GM19324 (cell line): ENCODE results near the gene SIRPB1.
"Not testable (repeated sequence)": the region's sequence is repeated elsewhere in the genome, so short reads cannot be mapped to it uniquely, and the experiment has no call there.

Experiments
- ATAC-seq: cut with Tn5 transposase; IDR thresholded peaks from one replicate; pipeline ENCODE4 v1.9.1; 2021; ENCODE audit warnings: mild to moderate bottlenecking, moderate library complexity; ENCODE audit not compliant: unreplicated experiment, low FRiP score

Gene SIRPB1

DNA sequence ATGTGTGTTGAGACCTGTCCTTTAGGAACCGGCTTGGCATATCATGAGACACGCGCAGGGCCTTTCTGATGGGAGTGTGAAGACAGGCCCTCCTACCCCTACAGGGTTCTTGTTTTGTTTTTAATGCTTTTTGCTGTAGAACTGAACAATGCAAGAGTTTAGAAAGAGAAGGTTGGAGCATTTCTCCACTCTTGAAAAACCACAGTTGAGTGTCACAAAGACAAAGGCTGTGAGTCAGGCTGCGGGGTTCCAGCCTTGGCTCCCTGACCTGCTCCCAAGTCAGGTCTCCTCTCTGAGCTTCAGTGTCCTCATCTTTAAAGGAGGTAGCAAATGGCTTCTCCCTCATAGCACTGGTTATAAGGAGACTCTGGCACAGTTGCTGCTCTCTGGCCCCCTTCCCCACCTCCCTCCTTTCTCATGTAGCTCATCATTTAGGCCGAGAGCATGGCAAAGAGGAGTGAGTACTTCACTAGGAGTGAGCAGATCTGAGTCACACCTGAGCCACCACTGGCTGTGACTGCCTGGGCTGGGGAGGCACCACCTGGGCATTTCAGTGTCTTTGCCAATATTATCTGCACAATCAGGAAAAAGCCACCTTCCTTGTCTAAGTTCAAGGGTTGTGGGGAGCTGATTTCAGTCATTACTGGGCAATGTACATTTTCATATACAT is 11.0 kb downstream of the SIRPB1 start:
- not testable (repeated sequence) for ATAC-seq

DNA sequence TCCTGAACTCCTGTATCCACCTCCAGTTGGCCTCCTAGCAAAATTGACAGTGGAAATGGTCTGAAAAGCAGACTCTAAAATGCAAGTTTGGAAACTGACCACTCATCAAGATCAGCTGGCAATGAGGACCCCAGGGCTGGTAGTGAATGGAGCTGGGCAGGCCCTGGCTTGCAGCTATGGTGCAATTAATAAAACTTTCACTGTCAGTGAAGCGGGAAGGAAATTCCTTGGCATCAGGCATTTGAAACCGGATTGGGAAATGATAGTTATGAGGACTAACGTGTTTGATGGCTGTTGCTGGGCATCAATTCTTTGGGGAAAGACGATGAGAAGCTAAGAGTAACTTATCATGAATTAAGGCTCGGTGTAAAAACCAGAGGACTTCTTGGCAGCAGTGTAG is 19.1 kb downstream of the SIRPB1 start:
- ATAC-seq, result no peak

DNA sequence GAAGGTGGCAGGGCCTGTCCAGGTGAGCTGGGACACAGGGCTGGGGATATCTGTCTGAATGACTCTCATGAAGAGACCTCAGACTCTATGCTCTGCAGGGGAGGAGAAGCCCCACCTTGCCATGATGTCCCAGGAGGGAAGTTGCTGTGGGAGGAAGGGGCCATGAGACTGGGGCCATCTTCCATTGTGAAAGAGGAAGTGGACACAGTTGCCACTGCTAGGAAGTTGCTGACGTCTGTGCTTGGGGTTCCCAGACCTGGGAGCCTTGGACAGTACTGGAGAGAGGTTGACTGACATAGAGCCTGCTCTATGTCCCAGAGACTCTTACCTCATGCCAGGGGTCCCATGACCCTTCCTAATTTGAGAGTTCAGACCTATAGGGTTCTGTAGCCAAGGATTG is 24.5 kb downstream of the SIRPB1 start:
- ATAC-seq, result no peak

- ATAC-seq, result no peak
Observed at GRCh38 chr20:1588533-1589460, 31.0 kb downstream of the SIRPB1 start.

DNA sequence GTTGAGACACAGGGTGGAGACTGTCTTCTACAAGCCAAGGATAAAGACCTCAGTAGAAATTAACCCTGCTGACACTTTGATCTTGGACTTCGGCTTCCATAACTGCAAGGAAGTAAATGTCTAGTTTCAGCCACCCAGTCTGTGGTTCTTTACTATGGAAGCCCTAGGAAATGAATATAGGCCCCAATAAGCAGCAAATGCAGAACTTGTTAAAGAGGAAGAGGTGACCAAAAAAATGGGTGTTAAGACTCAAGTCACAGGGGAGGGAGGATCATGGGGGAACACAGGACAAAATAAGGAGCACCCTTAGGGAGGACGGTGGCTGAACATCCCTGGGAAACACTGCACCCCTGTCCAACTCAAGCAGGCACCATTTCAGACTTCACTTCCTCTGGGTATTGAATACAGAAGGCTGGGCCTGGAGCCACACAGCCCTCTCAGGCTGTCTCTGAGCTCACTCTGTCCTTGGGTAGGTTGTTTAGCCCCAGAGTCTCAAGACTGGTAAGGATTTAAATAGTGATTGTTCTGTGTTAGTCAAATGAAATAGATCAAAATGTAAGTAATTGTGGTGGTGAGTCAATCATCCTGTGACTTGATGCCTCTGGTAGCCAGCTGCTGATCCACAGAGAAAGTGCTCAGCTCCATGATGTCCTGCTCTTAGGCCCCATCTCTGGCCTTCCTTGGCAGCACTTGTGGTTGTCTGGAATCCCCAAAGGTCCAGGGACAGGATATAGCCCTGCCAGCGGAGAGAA is 31.9 kb downstream of the SIRPB1 start:
- no peak for ATAC-seq

GRCh38 chr20:1579488-1579887 is 40.3 kb downstream of the SIRPB1 start:
- ATAC-seq, result no peak

DNA sequence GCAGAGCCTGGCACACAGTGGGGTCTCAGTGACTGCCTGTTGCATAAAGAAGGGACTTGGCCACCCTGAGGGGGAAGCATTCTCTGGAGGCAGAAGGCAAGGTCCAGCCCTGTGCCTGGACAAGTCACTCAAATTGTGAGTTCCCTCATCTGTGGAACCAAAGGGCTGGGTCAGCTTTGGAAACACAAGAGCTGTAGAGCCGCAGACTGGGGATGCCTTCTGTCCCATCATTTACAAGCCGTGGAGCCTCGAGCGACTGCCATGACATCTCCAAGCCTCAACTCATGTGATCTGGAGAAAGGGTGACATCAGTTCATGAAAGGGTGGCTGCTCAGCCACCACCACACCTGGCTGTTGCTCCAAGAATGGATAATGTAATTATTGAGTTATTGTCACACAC is 41.9 kb downstream of the SIRPB1 start:
- ATAC-seq, result no peak

GRCh38 chr20:1577313-1577712 is 42.5 kb downstream of the SIRPB1 start:
- ATAC-seq, result not testable (repeated sequence)

DNA sequence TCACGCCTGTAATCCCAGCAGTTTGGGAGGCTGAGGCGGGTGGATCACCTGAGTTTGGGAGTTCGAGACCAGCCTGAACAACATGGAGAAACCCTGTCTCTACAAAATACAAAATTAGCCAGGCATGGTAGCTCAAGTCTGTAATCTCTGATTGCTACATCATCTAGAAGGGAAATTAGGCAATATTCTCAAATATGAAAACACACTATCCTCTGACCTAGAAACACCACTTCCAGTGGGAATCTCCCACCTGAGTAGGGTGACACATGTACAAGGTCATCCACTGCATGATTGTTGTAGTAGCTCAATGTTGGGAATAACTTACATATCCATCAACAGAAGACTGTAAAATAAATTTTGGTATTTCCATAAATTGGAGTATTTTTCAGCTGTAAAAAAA is 43.2 kb downstream of the SIRPB1 start:
- no peak for ATAC-seq

DNA sequence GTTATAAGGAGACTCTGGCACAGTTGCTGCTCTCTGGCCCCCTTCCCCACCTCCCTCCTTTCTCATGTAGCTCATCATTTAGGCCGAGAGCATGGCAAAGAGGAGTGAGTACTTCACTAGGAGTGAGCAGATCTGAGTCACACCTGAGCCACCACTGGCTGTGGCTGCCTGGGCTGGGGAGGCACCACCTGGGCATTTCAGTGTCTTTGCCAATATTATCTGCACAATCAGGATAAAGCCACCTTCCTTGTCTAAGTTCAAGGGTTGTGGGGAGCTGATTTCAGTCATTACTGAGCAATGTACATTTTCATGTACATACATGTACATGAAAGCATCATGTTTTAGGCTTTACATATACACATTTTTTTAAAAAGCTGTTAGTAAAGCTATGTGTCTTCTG is 43.8 kb downstream of the SIRPB1 start:
- ATAC-seq, result not testable (repeated sequence)

DNA sequence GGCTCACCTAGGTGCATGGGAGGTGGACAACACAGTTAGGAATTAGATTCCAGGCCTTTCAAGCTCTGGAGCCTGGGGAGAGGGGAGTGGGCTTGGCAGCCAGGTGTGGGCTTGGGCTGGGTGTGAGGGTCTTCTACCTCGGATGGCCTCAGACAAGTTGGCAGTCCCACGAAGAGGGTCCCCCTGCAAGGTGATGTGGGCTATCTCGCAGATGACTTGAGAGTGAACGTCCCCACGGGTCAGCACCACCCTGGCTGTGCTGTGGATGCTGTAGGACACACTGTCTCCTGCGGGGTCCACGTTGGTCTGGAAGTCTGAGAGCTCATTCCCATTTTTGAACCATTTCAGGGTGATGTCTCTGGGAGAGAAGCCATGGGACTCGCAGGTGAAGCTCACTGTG is 48.2 kb downstream of the SIRPB1 start:
- ATAC-seq, result not testable (repeated sequence)
